Esophagus (tissue), 2 donors: ENCODE data around the gene GSG1. TPM values are rescaled to one million over a fixed set of nuclear protein-coding genes. Genes with fewer than 3 reads are reported as not detected.

Experiments used
- H3K27ac ChIP-seq, 2 donors: one replicate each; pipeline ENCODE4 v1.5.1; 2013; ENCODE audit warnings: low read depth in 2 of 2, mild to moderate bottlenecking in 2 of 2, inconsistent platforms in 1 of 2, low read length in 1 of 2, moderate library complexity in 1 of 2
- H3K27me3 ChIP-seq, 2 donors: one replicate each; pipeline ENCODE4 v1.6.1; 2013; ENCODE audit warnings: low read length in 2 of 2, control low read depth in 1 of 2, mild to moderate bottlenecking in 1 of 2; ENCODE audit not compliant: insufficient read depth in 2 of 2, control insufficient read depth in 1 of 2
- H3K36me3 ChIP-seq, 2 donors: one replicate each; pipeline ENCODE4 v1.6.1; 2013; ENCODE audit warnings: low read length in 1 of 2; ENCODE audit not compliant: control insufficient read depth in 2 of 2, insufficient read depth in 2 of 2
- H3K4me1 ChIP-seq, 2 donors: one replicate each; pipeline ENCODE4 v1.6.1; 2013; ENCODE audit warnings: low read length in 1 of 2; ENCODE audit not compliant: control insufficient read depth in 2 of 2, insufficient read depth in 2 of 2
- H3K4me3 ChIP-seq, 2 donors: one replicate each; pipeline ENCODE4 v1.5.1; 2013; ENCODE audit warnings: low read length in 2 of 2, mild to moderate bottlenecking in 2 of 2, low read depth in 1 of 2, moderate library complexity in 1 of 2
- H3K9me3 ChIP-seq, 2 donors: one replicate each; pipeline ENCODE4 v1.6.1; 2013; ENCODE audit warnings: mild to moderate bottlenecking in 2 of 2, low read depth in 1 of 2, low read length in 1 of 2, moderate library complexity in 1 of 2; ENCODE audit not compliant: control insufficient read depth in 2 of 2, insufficient read depth in 1 of 2
- WGBS, 2 donors: extraction: QIAGEN DNeasy Blood & Tissue Kit; methylation state at CpG; one replicate each; pipeline ENCODE4 v1.1.7; 2013; 5-methylcytosine and 5-hydroxymethylcytosine counted together
- polyA plus RNA-seq, 2 donors: library from polyadenylated mRNA; stranded (reverse); fragments of 200-250 nt; gene quantifications; one replicate each; pipeline ENCODE4 v1.2.3, GENCODE V29; 2013
- donor health status: healthy with polysubstance abuse.
- donor health status: Bipolar disorder and iron deficiency.

Gene GSG1
- polyA plus RNA-seq, 2 donors: 0.04 TPM; not detected in 1

DNA sequence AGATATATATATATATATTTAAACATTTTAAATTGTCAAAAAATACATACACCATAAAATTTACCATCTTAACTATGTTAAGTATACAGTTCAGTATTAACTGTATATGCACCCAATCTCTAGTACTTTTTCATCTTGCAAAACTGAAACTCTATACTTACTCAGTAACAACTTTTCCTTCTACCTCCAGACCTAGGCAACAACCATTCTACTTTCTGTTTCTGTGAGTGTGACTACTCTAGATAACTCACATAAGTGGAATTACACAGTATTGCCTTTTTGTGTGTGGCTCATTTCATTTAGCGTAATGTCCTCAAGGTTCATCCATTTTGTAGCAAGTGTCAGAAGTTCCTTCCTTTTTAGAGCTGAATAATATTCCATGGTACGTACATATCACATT, 51.0 kb downstream of the GSG1 start:
- Histone ChIP-seq H3K4me1 (no peaks in the 10 kb centered on the region), H3K27me3 (no peaks in the 10 kb centered on the region), H3K4me3 (no peak overlapping the region), H3K36me3 (peaks cover 0 to 3% of the 10 kb centered on the region in 2 donors), H3K27ac (no peak overlapping the region), H3K9me3 (no peaks in the 10 kb centered on the region)
- WGBS, 2 donors: 49 to 50% methylated on average over 2 of the region's 2 CpGs

DNA sequence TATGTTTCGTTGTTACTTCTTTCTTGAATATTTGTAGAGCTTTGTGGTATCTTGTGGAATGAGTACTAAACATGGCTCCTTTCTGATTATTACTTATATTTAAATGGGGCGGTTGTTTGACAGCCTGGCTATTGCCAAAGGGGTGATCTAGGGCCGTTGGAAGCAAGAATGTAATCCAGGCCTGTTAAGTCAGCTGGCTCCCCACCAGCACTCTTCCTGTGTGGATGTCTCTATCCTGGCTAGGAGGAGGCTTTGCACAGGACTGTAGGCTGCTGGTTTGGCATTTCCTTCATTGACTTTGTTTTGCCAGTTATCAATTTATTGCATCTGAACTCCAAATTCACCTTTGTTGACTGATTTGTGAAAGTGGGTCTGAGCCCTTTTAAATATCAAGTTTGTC, 53.7 kb downstream of the GSG1 start:
- Histone ChIP-seq H3K4me1 (no peaks in the 10 kb centered on the region), H3K36me3 (no peaks in the 10 kb centered on the region), H3K4me3 (no peak overlapping the region), H3K9me3 (no peaks in the 10 kb centered on the region), H3K27me3 (no peaks in the 10 kb centered on the region), H3K27ac (no peak overlapping the region)
- WGBS, 2 donors: 61 to 65% methylated on average over 3 of the region's 3 CpGs

DNA sequence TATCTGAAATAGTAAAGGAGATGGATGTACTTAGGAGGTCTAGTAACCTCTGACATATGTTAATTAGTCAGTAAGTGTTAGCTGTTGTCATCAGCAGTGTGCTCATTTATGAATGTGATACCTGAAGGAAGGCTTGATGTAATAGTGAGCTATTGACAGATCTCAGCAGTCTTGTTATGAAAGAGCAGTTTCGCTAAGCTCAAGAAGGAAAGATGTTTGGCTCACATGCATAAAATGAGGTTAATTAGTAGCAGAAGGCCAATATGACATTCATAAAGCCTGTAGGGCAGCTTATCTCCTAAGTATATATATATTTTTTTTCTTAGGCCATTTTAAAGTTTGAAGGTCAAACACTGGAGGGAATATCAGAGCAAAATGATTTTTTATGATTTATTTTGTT, 56.5 kb downstream of the GSG1 start:
- Histone ChIP-seq H3K36me3 (no peaks in the 10 kb centered on the region), H3K4me1 (no peaks in the 10 kb centered on the region), H3K4me3 (no peak overlapping the region), H3K9me3 (no peaks in the 10 kb centered on the region), H3K27me3 (no peaks in the 10 kb centered on the region), H3K27ac (no peak overlapping the region)
- WGBS, 2 donors: 50 to 78% methylated on average over 1 of the region's 1 CpG

DNA sequence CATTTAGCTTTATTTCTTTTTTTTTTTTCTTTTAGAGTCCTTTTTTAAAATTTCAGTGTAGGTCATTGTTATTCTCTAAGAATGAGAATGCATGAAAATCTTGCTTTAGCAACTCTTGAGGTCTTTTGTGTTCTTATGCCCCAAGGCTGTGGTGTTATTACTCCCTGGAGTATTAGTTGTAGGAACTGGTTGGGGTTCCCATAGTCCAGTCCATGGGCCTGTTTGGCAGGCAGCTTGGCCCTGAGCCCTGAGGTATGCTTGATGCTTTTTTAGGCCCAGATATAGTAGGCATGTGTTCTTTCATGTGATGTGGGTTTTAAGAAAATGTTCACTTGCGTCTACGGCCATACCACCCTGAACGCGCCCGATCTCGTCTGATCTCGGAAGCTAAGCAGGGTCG, 57.7 kb downstream of the GSG1 start:
- WGBS, 2 donors: 83 to 94% methylated on average over 8 of the region's 8 CpGs

DNA sequence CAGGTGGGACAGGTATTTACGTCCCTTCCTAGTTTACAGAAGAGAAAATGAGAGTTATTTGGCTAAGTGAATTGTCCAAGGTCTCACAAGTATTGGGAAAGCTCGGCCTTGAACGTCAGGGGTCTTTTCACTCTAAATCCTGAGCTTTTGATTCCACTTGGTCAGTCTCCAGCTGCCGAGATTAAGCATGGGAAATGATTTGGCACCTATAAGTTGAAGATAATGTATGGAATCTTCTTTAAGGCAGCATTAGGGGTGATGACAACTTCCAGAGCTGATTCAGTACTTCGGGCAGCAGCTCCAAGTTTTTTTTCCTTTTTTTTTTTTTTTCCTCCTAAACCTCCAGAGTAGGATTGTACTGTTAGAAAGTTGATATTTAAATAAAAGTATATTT, 58.6 kb downstream of the GSG1 start:
- Histone ChIP-seq H3K4me1 (no peaks in the 10 kb centered on the region), H3K4me3 (peak overlapping the region; percentile 93 to 100), H3K9me3 (no peaks in the 10 kb centered on the region), H3K27ac (no peak overlapping the region), H3K27me3 (no peaks in the 10 kb centered on the region), H3K36me3 (no peaks in the 10 kb centered on the region)
- WGBS, 2 donors: 7% methylated on average over 5 of the region's 5 CpGs

More for the DNA sequence above, 57.7 kb downstream of the GSG1 start:
- H3K4me3 ChIP-seq: no peak overlapping the region
- no peaks in the 10 kb centered on the region for H3K4me1 ChIP-seq
- no peaks in the 10 kb centered on the region for H3K36me3 ChIP-seq
- H3K9me3 ChIP-seq: no peaks in the 10 kb centered on the region
- H3K27ac ChIP-seq: no peak overlapping the region
- no peaks in the 10 kb centered on the region for H3K27me3 ChIP-seq

DNA sequence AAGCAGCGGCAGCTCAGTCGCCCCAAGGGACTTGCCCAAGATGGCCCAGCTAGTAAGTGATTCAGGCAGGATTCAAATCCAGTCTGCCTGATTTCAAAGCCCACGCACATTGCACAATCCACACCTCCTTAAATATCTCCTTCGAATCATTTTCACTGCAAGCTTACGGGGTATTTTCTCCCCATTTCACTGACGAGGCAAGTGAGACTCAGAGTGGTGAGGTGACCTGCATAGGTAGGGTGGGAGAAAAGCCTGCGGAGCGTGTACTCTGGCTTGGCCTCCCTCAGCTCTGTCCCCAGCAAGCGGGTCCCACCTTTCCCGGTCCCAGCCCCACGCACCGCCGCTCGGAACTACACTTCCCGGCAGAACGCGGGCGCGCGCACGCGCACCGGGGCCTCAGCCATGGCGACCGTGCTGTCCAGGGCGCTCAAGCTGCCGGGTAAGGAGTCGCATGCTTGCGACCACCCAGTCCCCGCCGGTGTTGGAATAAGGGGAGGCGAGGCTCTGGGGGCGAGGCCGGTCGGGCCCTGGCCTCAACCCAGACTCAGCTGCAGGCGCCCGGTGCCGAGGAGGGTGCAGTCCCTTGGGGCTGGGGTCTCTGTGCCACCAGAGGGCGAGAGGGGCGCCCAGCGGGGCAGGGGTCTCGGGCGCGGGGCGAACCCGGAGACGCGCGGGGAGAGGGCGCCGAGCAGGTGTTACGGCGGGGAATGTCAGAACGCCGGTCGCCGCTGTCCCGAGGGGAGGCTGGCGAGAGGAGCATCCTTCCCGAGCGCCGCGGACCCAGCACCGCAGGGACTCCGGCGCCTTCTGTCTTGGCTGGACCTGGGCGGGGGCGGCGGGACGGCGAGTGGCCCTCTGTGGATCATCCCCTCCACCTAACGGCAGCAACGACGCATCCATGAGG, 59.2 kb downstream of the GSG1 start, which contains the start of gene FAM234B:
Gene FAM234B, plus strand, starts transcription at position 380 of the 904 bp plus-strand sequence. Its CDS starts 23 bp downstream, at position 403.
- no peaks in the 10 kb centered on the region for H3K36me3 ChIP-seq
- WGBS, 2 donors: 1 to 2% methylated on average over 73 to 74 of the region's 74 CpGs
- H3K4me1 ChIP-seq: no peaks in the 10 kb centered on the region
- peak within 1 kb of the TSS in 1 of 2 donors; percentile 56 for H3K27ac ChIP-seq
- H3K4me3 ChIP-seq: peak within 1 kb of the TSS; percentile 93 to 100
- H3K27me3 ChIP-seq: no peaks in the 10 kb centered on the region
- no peaks in the 10 kb centered on the region for H3K9me3 ChIP-seq

DNA sequence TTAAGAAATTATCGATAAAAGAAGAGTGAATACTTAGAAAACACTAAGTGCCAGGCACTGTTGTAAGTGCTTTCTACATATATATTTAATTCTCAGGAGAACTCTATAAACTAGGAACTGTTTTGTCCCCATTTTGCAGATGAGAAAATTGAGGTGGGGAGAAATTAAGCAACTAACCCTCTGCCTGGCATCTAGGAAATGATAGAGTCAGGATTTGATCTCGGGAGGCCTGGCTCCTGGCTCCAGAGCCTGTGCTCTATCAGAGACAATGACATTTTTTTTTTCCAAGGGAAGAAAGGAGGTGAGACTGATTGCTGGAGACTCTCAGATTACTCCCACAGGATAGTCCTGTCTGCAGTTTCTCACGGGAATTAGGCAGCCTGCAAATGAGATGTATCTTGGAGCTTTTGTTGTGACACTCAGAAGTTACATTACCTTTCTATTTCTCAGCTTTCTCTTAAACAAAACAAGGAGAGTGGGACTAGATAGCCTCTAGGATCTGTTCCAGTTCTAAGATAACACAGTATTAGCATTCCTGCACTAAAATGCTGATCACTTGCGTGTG, 60.7 kb downstream of the GSG1 start:
- Histone ChIP-seq H3K27me3 (no peaks in the 10 kb centered on the region), H3K27ac (no peak overlapping the region), H3K36me3 (no peaks in the 10 kb centered on the region), H3K4me3 (no peak overlapping the region), H3K4me1 (no peaks in the 10 kb centered on the region), H3K9me3 (no peaks in the 10 kb centered on the region)
- 85 to 87% methylated on average over 4 of the region's 4 CpGs for WGBS, 2 donors

DNA sequence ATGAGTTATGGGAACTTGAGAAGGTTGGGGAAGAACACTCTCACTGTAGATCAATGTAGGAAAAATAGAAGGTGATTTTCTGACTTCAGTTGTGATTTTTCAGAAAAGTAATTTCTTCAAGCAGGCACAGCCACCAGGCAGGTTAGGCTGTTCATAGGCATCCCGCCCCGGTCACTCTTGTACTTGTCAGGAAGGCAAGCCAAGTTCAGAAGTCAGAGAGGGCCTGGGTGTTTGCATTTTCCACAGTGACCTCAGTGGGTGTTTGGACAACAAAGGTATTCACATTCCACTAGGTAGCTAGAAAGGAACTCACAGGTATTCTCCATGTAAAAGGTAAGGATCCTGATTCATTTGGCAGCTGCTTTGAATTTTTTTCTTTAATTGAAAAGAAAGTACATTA, 62.2 kb downstream of the GSG1 start:
- H3K4me3 ChIP-seq: no peak overlapping the region

DNA sequence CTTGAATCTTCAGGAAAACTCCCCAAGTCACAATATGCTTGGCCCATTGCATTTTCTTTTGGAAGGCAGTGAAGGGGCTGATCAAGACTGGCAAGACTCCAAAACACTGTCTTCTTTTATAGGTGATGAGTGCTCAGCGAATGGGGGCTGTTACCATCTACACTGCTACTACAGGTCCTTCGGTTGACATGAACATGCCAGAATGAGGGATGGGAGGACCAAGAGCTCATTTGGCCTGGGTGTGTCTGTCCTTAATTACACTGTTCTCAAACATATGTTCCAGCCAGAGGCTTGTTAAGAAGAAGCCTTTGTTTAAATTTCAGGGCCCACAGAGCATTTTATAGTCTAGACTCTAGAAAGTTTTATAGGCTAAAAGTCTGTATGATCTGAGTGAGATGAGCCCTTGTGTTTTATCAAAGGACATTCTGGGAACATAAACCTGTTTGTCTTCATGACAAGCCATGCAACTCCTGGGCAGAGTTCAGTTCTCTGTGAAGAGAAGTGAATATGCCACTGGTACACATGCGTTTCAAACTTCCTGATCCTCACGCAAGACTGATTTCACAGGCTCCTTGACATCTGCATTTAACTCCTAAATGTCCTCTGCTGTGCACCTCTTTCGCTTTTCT, 64.0 kb downstream of the GSG1 start:
- no peak overlapping the region for H3K27ac ChIP-seq
- H3K9me3 ChIP-seq: no peaks in the 10 kb centered on the region
- no peak overlapping the region for H3K4me3 ChIP-seq
- H3K4me1 ChIP-seq: no peaks in the 10 kb centered on the region
- H3K36me3 ChIP-seq: no peaks in the 10 kb centered on the region
- no peaks in the 10 kb centered on the region for H3K27me3 ChIP-seq
- 64 to 65% methylated on average over 5 of the region's 5 CpGs for WGBS, 2 donors

More for the DNA sequence above, 62.2 kb downstream of the GSG1 start:
- no peaks in the 10 kb centered on the region for H3K27me3 ChIP-seq
- H3K9me3 ChIP-seq: no peaks in the 10 kb centered on the region
- 89 to 96% methylated on average over 2 of the region's 2 CpGs for WGBS, 2 donors
- H3K27ac ChIP-seq: no peak overlapping the region
- no peaks in the 10 kb centered on the region for H3K4me1 ChIP-seq
- no peaks in the 10 kb centered on the region for H3K36me3 ChIP-seq
